H9 (cell line): Measurements from ENCODE around the gene PSMA3. TPM values are rescaled to one million over a fixed set of nuclear protein-coding genes. Genes with fewer than 3 reads are reported as not detected.

Experiments used
- DNase-seq: peaks from one replicate; pipeline ENCODE4 v3.0.0-alpha.2; 2017
- H2AFZ ChIP-seq: one replicate; pipeline ENCODE4 v1.6.1; 2013; ENCODE audit warnings: mild to moderate bottlenecking, low read length, control low read depth, moderate library complexity
- H2AK5ac ChIP-seq: 2 replicates; pipeline ENCODE4 v1.6.1; 2013; ENCODE audit warnings: low read length, control low read depth, mixed read lengths; ENCODE audit not compliant: insufficient read length
- H2BK120ac ChIP-seq: one replicate; pipeline ENCODE4 v1.6.1; 2013; ENCODE audit warnings: low read depth, mild to moderate bottlenecking, low read length, control low read depth, inconsistent platforms; ENCODE audit not compliant: poor library complexity, severe bottlenecking
- H2BK12ac ChIP-seq: 2 replicates; pipeline ENCODE4 v1.6.1; 2013; ENCODE audit warnings: low read length, control low read depth, mixed read lengths, low read depth; ENCODE audit not compliant: insufficient read length
- H2BK15ac ChIP-seq: 2 replicates; pipeline ENCODE4 v1.6.1; 2013; ENCODE audit warnings: low read depth, low read length, control low read depth
- H2BK20ac ChIP-seq: one replicate; pipeline ENCODE4 v1.6.1; 2013; ENCODE audit warnings: low read depth, mild to moderate bottlenecking, low read length, control low read depth, inconsistent platforms; ENCODE audit not compliant: poor library complexity, severe bottlenecking
- H2BK5ac ChIP-seq: 2 replicates; pipeline ENCODE4 v1.6.1; 2013; ENCODE audit warnings: low read length, control low read depth, mixed read lengths; ENCODE audit not compliant: insufficient read length
- H3K14ac ChIP-seq: 2 replicates; pipeline ENCODE4 v1.6.1; 2013; ENCODE audit warnings: low read length, control low read depth; ENCODE audit not compliant: insufficient read depth
- H3K18ac ChIP-seq: 2 replicates; pipeline ENCODE4 v1.6.1; 2013; ENCODE audit warnings: low read depth, mild to moderate bottlenecking, mixed read lengths, low read length, control low read depth; ENCODE audit not compliant: insufficient read length
- H3K23ac ChIP-seq: 2 replicates; pipeline ENCODE4 v1.6.1; 2013; ENCODE audit warnings: low read length, control low read depth, mixed read lengths, low read depth; ENCODE audit not compliant: insufficient read length
- H3K23me2 ChIP-seq: 2 replicates; pipeline ENCODE4 v1.6.1; 2013; ENCODE audit warnings: low read depth, mild to moderate bottlenecking, mixed read lengths, low read length, control low read depth; ENCODE audit not compliant: insufficient read length, poor library complexity, severe bottlenecking
- H3K27ac ChIP-seq: 2 replicates; pipeline ENCODE4 v1.5.1; 2013; ENCODE audit warnings: low read length, control low read depth, mixed read lengths, low read depth; ENCODE audit not compliant: insufficient read length
- H3K27me3 ChIP-seq: 2 replicates; pipeline ENCODE4 v1.6.1; 2013; ENCODE audit warnings: low read length, control low read depth, inconsistent platforms; ENCODE audit not compliant: insufficient read depth
- H3K4ac ChIP-seq: 2 replicates; pipeline ENCODE4 v1.6.1; 2013; ENCODE audit warnings: low read depth, mild to moderate bottlenecking, control low read depth, inconsistent platforms, low read length, moderate library complexity
- H3K4me1 ChIP-seq: 2 replicates; pipeline ENCODE4 v1.6.1; 2013; ENCODE audit warnings: low read length, control low read depth, inconsistent platforms; ENCODE audit not compliant: insufficient read depth
- H3K4me2 ChIP-seq: 2 replicates; pipeline ENCODE4 v1.6.1; 2013; ENCODE audit warnings: low read length, control low read depth, mixed read lengths; ENCODE audit not compliant: insufficient read length, insufficient read depth
- H3K56ac ChIP-seq: 2 replicates; pipeline ENCODE4 v1.6.1; 2013; ENCODE audit warnings: low read depth, mild to moderate bottlenecking, mixed read lengths, low read length, control low read depth; ENCODE audit not compliant: insufficient read length
- H3K79me1 ChIP-seq: 2 replicates; pipeline ENCODE4 v1.6.1; 2013; ENCODE audit warnings: low read depth, mild to moderate bottlenecking, moderate library complexity, low read length, control low read depth, inconsistent platforms; ENCODE audit not compliant: insufficient read depth, poor library complexity, severe bottlenecking
- H3K79me2 ChIP-seq: 2 replicates; pipeline ENCODE4 v1.6.1; 2013; ENCODE audit warnings: low read length, control low read depth, inconsistent platforms; ENCODE audit not compliant: insufficient read depth
- H3K9ac ChIP-seq: 2 replicates; pipeline ENCODE4 v1.6.1; 2013; ENCODE audit warnings: low read length, control low read depth, mixed read lengths; ENCODE audit not compliant: insufficient read length; ENCODE audit errors: extremely low read depth
- H3K9me3 ChIP-seq: one replicate; pipeline ENCODE4 v1.6.1; 2013; ENCODE audit warnings: low read depth, low read length, inconsistent platforms; ENCODE audit not compliant: control insufficient read depth
- H3T11ph ChIP-seq: one replicate; pipeline ENCODE4 v1.6.1; 2013; ENCODE audit warnings: mild to moderate bottlenecking, low read length, control low read depth, inconsistent platforms
- H4K20me1 ChIP-seq: one replicate; pipeline ENCODE4 v1.6.1; 2013; ENCODE audit not compliant: control insufficient read depth, insufficient read length, insufficient read depth
- H4K5ac ChIP-seq: 2 replicates; pipeline ENCODE4 v1.6.1; 2013; ENCODE audit warnings: low read depth, mild to moderate bottlenecking, mixed read lengths, low read length, control low read depth; ENCODE audit not compliant: insufficient read length
- H4K8ac ChIP-seq: replicated peaks from 2 replicates; pipeline ENCODE4 v1.6.1; 2013; ENCODE audit warnings: low read length, control low read depth, mixed read lengths, low read depth; ENCODE audit not compliant: insufficient read length
- H4K91ac ChIP-seq: 2 replicates; pipeline ENCODE4 v1.6.1; 2013; ENCODE audit warnings: low read depth, mild to moderate bottlenecking, moderate library complexity, mixed read lengths, low read length, control low read depth; ENCODE audit not compliant: insufficient read length
- H3K27ac Mint-ChIP-seq, 3 experiments: 2 replicates in 2 of 3; 3 replicates in 1 of 3; pipeline ENCODE4 v1.8.0; 2020 to 2021; ENCODE audit warnings: mixed read lengths in 3 of 3, mild to moderate bottlenecking in 1 of 3, moderate library complexity in 1 of 3
- H3K27me3 Mint-ChIP-seq: 2 replicates; pipeline ENCODE4 v1.8.0; 2021; ENCODE audit warnings: low read depth, mild to moderate bottlenecking, moderate library complexity, mixed read lengths
- H3K36me3 Mint-ChIP-seq, 3 experiments: 2 replicates in 2 of 3; 3 replicates in 1 of 3; pipeline ENCODE4 v1.8.0; 2020 to 2021; ENCODE audit warnings: low read depth in 3 of 3, mixed read lengths in 3 of 3; ENCODE audit not compliant: insufficient read depth in 1 of 3
- H3K4me1 Mint-ChIP-seq, 2 experiments: 2 replicates each; pipeline ENCODE4 v1.8.0; 2020; ENCODE audit warnings: mixed read lengths in 2 of 2
- H3K4me3 Mint-ChIP-seq, 2 experiments: 2 replicates in 1 of 2; 3 replicates in 1 of 2; pipeline ENCODE4 v1.8.0; 2020 to 2021; ENCODE audit warnings: mild to moderate bottlenecking in 2 of 2, mixed read lengths in 2 of 2, moderate library complexity in 1 of 2
- H3K9me3 Mint-ChIP-seq, 2 experiments: 2 replicates in 1 of 2; 3 replicates in 1 of 2; pipeline ENCODE4 v1.8.0; 2020; ENCODE audit warnings: mild to moderate bottlenecking in 2 of 2, mixed read lengths in 2 of 2, moderate library complexity in 1 of 2
- WGBS: extraction: QIAGEN DNeasy Blood & Tissue Kit; methylation state at CpG from one replicate; pipeline ENCODE4 v1.1.7; 2013; ENCODE audit warnings: missing lambda C conversion rate, low lambda C conversion rate, mixed read lengths; ENCODE audit not compliant: insufficient read length; ENCODE audit errors: extremely low coverage; 5-methylcytosine and 5-hydroxymethylcytosine counted together
- total RNA-seq: library from RNA; stranded (reverse); gene quantifications from 2 replicates; pipeline ENCODE4 v1.2.1, GENCODE V29; 2021
- TF ChIP-seq, protein P1 (sequence below): fragments of 200-600 bp; sonication (generic); conservative IDR thresholded peaks from 3 replicates; pipeline ENCODE4 v1.8.0; 2021; ENCODE audit warnings: antibody characterized with exemption, mild to moderate bottlenecking

The PSMA3 gene
- total RNA-seq, 1 experiment from 2014 or later: 342 TPM

- no peak overlapping the region for H3K23ac ChIP-seq
- no peak overlapping the region for H3K4ac ChIP-seq
- no peak overlapping the region for H3K56ac ChIP-seq
- no peak overlapping the region for H3K27ac ChIP-seq
- H3K4me1 Mint-ChIP-seq: no peaks in the 10 kb centered on the region
- no peak overlapping the region for H2BK12ac ChIP-seq
- no peak overlapping the region for H4K5ac ChIP-seq
- no peak overlapping the region for H3K9ac ChIP-seq
- H4K91ac ChIP-seq: no peak overlapping the region
- H3K27ac Mint-ChIP-seq: no peak overlapping the region
- no peak overlapping the region for H3K4me3 Mint-ChIP-seq
- no peak overlapping the region for H2BK15ac ChIP-seq
- no peak for DNase-seq
- H2AFZ ChIP-seq: no peak overlapping the region
- H3K36me3 Mint-ChIP-seq: peaks cover 39 to 82% (median 71%) of the 10 kb centered on the region in 3 experiments; a peak in 6 of 7 replicates
- no peaks in the 10 kb centered on the region for H3K4me1 ChIP-seq
- no peaks in the 10 kb centered on the region for H3K27me3 Mint-ChIP-seq
- no peak overlapping the region for H3K18ac ChIP-seq
- no peak overlapping the region for H2AK5ac ChIP-seq
- H4K20me1 ChIP-seq: no peaks in the 10 kb centered on the region
- H3K27me3 ChIP-seq: no peaks in the 10 kb centered on the region
- TF ChIP-seq, protein P1, sequence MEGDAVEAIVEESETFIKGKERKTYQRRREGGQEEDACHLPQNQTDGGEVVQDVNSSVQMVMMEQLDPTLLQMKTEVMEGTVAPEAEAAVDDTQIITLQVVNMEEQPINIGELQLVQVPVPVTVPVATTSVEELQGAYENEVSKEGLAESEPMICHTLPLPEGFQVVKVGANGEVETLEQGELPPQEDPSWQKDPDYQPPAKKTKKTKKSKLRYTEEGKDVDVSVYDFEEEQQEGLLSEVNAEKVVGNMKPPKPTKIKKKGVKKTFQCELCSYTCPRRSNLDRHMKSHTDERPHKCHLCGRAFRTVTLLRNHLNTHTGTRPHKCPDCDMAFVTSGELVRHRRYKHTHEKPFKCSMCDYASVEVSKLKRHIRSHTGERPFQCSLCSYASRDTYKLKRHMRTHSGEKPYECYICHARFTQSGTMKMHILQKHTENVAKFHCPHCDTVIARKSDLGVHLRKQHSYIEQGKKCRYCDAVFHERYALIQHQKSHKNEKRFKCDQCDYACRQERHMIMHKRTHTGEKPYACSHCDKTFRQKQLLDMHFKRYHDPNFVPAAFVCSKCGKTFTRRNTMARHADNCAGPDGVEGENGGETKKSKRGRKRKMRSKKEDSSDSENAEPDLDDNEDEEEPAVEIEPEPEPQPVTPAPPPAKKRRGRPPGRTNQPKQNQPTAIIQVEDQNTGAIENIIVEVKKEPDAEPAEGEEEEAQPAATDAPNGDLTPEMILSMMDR: no peak
- no peaks in the 10 kb centered on the region for H3K79me1 ChIP-seq
- H3K4me2 ChIP-seq: no peak overlapping the region
- H3K9me3 ChIP-seq: no peaks in the 10 kb centered on the region
- H3K79me2 ChIP-seq: no peaks in the 10 kb centered on the region
- no CpG with 5 or more reads among the region's 2 CpGs for WGBS
- H2BK120ac ChIP-seq: no peak overlapping the region
- H3K14ac ChIP-seq: no peak overlapping the region
- H4K8ac ChIP-seq: no peak overlapping the region
- H3T11ph ChIP-seq: no peak overlapping the region
- no peak overlapping the region for H2BK5ac ChIP-seq
- H3K23me2 ChIP-seq: no peaks in the 10 kb centered on the region
- no peaks in the 10 kb centered on the region for H3K9me3 Mint-ChIP-seq
- no peak overlapping the region for H2BK20ac ChIP-seq
Observed at GRCh38 chr14:58270628-58271027, 26.0 kb downstream of the PSMA3 start.
